Stimulated activated naive CD8-positive, alpha-beta T cell treated with anti-CD3 and anti-CD28 coated beads, Interleukin-15, Interleukin-2, amounts not matched to agents 100 U/mL and 50 U/mL, for 24 hours (primary cell): ENCODE measurements around the gene PRKN.

Experiments
- ATAC-seq: fragments of 150-1000 bp; cut with Tn5 transposase; one replicate; pipeline ENCODE4 v1.10.0; 2021
- DNase-seq: peaks from one replicate; pipeline ENCODE4 v3.0.0; 2021

The PRKN gene

DNA sequence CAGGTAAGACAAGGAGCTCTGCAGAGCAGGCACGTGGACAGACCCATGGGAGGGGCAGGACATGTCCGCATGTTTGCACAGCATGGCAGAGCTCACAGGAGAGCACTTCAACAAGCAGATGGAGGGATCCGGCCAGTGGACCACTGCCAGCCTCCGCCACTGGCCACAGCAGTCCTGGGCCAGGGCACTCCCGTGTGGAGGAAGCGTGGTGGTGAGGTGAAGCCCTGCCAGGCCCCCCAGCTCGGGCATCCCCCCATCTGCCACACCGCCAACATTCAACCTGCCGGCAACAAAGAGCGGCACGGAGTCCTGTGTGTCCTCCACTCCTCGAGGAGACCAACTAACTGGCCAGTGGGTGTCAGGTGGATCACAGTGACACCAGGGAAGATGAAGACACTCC is 1349.5 kb downstream of the PRKN start:
- ATAC-seq (no peak), DNase-seq (no peak)

DNA sequence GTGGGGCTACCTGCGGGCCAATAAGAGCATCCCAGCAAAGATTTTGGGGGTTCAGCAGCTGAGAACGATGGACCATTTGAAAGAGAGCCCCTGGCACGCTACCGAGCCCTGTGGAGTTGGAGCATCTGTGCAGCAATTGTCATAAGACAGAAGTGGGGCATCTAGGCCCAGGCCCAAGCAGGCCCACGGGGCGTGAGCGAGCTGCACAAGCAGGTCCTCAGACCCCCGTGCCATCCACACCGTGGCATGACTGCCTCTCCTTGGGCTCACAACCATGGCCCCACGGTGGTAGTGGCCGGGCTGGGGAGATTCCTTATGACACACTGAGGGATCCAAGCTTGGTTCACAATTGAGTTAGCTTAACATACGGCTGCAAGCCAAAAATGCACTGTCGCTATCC is 1350.5 kb downstream of the PRKN start:
- ATAC-seq (no peak), DNase-seq (no peak)

DNA sequence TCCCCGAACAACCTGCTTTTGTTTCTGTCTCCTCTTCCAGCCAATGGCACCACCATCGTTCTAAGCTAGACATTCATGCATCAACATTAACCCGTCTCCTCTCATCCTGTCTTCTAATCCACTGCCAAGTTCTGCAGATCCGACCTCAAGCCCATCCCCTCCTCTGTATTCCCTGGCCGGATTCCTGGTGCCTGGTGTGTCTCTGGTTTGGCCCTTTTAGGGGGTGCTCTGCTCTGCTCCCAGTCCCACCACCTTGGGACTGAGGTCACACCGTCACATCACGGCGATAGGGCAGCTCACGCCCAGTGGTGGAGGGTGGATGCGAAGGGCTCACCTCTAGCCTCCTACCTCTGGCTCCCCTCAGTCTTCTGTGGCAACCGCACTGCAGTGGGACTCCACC is 1351.2 kb downstream of the PRKN start:
- ATAC-seq (no peak), DNase-seq (no peak)

DNA sequence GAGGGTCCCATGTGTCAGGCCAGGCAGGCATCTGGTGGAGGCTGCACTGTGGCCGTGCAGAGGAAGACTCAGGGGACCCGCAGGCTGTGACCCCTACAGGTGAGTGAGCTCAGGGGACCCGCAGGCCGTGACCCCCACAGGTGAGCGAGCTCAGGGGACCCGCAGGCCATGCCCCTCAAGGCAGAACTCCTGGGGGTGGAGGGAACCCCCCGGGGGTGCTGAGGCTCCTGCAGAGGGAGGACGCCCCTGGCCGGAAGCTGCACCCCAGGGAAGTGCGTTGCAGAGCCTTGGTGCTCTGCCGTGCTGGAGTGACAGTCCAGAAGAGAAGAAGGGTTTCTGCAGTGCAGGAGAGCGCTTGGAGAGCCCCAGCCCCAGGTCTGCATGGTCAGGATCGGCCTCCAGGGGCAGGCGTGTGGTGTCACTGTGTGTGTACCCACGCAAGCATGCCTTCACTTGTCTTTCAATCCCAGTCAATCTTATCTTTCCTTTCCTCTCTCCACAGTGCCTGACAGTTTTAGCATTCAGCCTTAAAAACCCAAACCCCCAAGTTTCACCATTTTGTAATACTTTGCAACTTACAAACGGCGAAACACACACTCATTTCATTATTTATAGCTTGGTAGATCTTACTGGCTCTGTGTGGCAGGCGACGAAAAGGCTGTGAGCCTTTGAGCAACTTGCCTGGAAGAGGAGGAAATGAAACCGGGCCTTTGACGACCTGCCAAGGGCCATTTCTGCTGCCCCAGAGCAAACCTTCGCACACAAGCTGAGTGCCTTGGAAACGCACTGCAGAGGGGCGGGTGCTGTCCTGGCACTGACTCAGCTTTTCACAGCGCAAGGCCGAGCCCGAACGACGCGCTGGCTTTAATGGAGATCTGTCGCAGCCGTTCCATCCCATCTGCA is 1352.3 kb downstream of the PRKN start:
- ATAC-seq (no peak), DNase-seq (no peak)

DNA sequence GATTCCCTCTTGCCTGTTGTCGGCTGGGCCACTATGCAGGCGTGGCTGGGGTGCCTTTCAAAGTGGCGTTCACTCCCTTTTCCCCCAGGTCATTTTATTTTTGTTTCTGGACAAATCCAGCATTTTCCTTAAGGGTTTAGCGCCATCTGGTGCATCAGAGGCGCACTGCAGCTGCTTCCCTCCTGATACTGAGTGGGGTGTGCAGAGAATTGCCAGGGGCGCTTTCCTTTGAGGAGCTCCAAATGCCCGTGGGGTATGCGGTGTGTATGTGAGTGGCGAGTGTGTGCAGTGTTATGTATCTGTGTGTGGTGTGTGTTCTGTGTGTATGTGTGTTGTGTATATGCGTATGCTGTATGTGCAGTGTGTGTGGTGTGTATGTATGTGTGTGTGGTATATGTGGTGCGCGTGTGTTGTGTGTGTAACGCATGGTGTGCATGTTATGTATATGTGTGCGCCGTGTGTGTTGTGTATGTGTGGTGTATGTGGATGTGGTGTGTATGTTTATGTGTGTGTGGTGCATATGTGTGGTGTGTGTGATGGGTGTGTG is 1353.6 kb downstream of the PRKN start:
- DNase-seq (peak; percentile 73), ATAC-seq (no peak)

DNA sequence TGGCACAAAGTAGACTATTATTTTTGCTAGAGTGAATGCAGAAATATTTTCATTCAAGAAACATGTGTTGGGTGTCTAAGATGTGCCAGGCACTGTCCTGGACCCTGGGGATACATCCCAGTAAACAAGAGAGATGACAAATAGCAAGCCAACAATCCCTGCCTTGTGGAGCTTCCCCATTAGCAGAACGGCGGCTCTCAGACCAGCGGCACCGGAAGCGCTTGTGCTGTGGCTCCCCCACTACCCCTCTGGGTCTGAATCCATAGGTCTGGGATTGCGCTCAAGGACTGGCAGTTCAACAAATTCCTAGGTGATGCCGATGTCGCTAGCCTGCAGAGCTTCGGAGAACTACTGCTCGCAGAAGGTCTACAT is 1355.2 kb downstream of the PRKN start:
- DNase-seq (no peak), ATAC-seq (no peak)

DNA sequence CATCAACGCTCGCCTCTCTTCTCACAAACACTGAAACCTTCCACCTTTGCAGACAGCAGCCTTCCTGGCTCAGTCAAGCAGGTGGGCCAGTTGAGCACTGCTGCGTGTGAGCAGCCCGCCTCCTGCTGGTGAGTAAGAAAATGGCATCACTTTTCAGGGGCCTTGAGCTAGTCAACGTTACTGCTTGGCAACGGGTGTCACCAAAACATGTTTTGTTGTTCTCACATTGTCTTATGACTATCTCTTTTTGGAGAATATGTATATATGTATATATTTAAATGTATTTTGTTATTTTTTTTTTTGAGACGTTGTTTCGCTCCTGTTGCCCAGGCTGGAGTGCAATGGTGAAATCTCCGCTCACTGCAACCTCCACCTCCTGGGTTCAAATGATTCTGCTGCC is 1356.7 kb downstream of the PRKN start:
- peak; percentile 68 for DNase-seq

GRCh38 chr6:161369339-161369738 is 1358.2 kb downstream of the PRKN start:
- no peak for DNase-seq

More for the DNA sequence above, 1356.7 kb downstream of the PRKN start:
- peak; percentile 76 for ATAC-seq

GRCh38 chr6:161368514-161368913 is 1359.1 kb downstream of the PRKN start:
- DNase-seq, result no peak
- no peak for ATAC-seq

More at GRCh38 chr6:161369339-161369738, 1358.2 kb downstream of the PRKN start:
- no peak for ATAC-seq

- ATAC-seq, result no peak
Measured at GRCh38 chr6:161367472-161367871, 1360.1 kb downstream of the PRKN start.

GRCh38 chr6:161366301-161366923 is 1361.2 kb downstream of the PRKN start:
- ATAC-seq, result no peak
- no peak for DNase-seq

More at GRCh38 chr6:161367472-161367871, 1360.1 kb downstream of the PRKN start:
- no peak for DNase-seq

GRCh38 chr6:161365633-161366032 is 1361.9 kb downstream of the PRKN start:
- no peak for DNase-seq
- ATAC-seq, result no peak

DNA sequence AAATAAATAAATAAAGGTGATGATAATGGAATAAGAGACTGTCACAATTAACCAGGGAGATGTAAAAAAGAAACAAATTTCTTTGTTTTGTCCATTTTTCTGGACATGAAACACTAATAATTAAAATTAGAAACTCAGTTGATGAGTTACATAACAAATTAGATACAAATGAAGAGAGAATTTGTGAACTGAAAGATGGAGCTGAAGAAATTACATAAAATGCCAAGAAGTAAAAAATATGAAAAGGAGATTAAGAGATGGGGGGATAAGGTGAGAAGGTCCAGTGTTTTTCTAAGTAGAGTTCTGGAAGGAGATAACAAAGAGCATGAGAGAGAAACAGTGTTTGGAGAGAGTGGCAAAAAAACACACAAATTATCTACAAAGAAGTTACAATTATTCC is 1364.3 kb downstream of the PRKN start:
- DNase-seq (no peak), ATAC-seq (no peak)

- no peak for ATAC-seq
Measured at GRCh38 chr6:161362266-161362665, 1365.3 kb downstream of the PRKN start.

DNA sequence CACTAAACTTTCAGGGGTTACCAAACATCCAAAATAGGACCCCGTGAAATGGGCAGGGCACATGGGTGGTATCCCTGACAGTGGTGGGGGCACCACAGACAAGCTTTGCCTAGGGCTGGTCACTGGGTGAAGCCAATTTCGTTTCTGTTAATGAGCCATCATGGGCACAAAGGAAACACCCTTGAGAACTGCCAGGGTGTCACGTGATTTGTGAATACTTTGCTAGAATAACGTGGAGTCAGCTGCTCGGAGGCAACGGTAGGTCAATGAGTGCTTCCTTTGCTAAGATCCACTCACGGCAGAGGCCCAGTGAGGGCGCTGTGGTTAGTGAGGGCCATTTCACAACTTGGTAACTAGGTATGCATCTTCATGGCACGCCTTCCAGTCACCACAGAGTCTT is 1366.0 kb downstream of the PRKN start:
- DNase-seq, result no peak

More at GRCh38 chr6:161362266-161362665, 1365.3 kb downstream of the PRKN start:
- DNase-seq, result no peak

DNA sequence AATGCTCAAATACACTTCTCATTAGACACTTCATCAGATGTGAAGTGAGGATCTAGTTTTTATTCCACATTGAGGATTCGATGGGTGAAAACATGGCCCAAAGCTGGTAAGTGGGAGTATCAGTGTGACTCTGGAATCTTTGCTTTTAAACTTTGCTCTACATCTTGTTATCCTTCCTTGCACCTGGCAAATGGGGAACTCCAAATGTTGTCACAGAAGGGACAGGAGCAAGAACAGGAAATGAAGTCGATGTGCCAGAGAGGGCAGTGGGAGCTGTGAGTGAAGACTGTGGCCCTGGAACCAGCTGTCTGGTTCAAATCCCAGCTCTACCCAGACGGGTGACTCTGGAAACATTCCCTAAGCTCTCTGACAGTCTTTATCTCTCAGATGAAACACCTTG is 1367.0 kb downstream of the PRKN start:
- ATAC-seq, result no peak
- no peak for DNase-seq

More for the DNA sequence above, 1366.0 kb downstream of the PRKN start:
- ATAC-seq, result no peak

DNA sequence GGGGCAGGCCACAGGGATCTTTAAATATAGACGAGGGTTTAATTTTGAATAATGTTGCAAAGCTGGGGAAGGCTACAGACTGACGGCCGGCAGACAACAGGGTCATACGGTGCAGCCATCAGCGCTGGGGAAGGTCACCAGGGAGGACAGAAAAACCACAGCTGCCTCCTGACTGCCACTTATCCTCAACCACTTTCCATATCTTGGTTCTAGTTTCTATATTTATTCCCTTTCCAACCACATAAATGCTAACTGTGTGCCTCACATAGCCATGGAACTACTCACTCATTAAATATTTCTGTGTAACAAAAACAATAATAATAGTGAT is 1368.0 kb downstream of the PRKN start:
- ATAC-seq (no peak), DNase-seq (no peak)

DNA sequence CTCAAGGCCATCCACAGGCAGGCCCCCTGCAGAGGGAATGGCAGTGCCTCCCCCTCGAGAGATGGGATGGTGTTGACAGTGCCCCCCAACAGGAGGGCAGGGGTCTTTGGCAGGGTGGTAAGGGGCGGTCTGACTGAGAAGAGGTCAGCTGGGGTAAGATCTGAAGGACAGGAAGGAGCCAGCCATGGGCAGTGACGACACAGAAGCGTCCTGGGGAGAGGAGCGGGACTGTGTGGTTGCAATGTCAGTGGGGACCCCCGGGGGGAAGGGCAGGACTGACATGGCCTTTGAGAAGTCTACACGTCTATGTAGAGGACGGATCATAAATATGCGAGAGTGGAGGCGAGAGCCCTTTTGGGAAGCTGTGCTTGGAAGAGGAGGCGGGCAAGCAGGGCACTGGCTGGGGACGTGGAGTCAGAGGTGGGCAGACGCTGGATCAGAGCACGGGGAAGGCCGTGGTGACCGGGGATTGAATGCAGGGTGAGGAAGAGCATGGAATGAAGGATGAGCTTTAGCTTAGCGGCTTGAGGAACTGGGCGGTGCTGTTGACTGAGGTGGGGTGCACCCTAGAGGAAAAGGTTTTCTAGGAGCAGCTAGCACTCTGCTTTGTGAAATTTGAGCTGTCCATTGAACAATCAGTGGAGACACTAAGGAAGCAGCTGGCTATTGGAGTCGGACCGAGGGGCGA is 1371.3 kb downstream of the PRKN start:
- no peak for DNase-seq
- no peak for ATAC-seq

DNA sequence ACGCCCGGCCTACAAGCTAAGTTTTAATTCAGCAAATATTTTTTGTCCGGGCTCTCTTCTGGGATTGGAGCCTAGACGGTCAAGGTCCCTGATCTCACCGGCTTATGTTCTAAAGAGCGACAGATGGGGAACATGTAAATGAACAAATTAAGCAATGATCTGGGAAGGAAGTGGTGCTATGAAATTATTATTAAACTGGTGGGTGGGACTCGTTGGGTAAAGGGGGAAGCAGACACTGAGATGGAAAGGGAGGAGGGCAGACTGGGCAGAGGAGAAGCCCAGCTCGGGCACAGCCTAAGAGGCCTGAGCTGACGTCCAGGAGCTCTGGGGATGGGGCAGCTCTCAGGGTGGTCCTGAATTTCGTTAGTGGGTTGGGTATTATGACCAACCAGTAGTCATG is 1371.9 kb downstream of the PRKN start:
- DNase-seq, result no peak
- ATAC-seq, result no peak

DNA sequence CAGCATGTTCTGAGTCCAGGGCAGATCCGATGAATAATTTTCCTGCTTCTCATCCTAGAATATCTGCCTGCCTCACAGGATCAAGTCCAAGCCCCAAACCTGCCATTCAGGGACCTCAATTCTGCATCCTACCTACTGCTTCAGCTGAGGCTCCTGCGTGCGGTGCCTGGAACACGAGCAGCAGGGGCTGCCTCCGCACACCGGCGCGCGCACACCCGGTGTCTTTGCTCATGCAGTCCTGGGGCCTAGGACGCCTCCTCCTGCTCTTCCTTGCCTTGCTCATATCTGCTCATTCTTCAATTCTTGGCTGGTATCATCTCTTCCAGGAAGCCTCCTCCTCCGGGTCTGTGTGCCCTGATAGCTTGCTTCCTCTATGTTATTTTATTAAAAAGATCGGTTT is 1372.6 kb downstream of the PRKN start:
- DNase-seq (no peak), ATAC-seq (no peak)

GRCh38 chr6:161354276-161354840 is 1373.2 kb downstream of the PRKN start:
- ATAC-seq (no peak), DNase-seq (no peak)

- ATAC-seq (no peak), DNase-seq (no peak)
Measured at GRCh38 chr6:161353208-161353613, 1374.4 kb downstream of the PRKN start.

GRCh38 chr6:161351858-161352257 is 1375.7 kb downstream of the PRKN start:
- no peak for ATAC-seq
- DNase-seq, result no peak
